CD4-positive, alpha-beta T cell treated with Interleukin-4 for 4 hours (primary cell): ENCODE measurements around the gene PRSS50.

ENCODE experiments used
- DNase-seq: peaks from one replicate; pipeline ENCODE4 v3.0.0-alpha.2; 2020

The PRSS50 gene

DNA sequence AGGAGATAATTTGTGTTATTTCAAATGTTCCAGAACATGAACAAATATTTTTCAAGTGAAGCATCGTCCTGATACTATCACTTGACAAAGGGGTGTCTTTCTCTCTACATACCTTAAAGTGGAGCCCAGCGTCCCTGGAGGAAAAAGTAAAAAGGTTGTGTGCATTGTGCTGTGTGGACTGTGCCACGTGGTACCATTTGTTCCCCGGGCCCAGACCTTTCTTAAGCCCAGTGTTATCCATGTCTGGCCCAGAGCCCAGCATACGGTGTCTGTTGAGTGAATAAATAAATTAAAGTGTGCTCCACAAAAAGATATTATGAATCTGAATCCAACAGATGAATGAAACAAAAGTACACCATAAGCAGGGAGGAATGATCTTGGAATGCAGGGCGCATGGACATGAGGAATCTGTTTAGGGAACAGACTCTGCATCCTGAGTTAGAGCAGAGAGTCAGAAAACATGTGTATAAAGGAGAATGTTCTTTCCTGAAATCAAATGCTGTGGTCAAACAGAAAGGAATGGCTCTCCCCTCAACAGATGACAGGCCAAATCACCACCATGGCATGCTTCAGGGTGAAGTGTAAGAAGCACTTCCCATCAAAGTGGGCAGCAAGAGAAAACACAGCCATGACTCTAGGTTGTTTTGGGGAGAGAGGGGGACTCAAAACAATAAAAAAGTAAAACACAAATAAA lies 8.1 kb upstream of the PRSS50 start:
- DNase-seq: no peak

DNA sequence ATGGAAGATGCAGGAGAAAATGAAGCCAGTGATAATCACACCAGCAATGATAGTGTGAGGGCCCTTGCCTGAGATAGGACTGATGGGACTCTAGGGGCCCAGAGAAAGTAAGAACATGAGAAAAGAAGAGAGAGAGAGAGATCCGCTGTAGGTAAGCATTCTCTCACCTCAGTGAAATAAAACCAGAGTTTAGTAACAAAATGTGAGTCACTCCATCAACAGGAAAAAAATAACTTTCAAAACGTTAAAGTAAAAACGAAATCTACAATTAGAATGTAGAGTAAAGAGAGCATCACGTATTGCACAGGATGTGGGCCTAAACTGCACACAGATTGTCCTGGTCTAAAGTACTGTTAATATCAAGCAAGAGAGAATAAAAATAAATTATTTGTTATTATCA lies 6.8 kb upstream of the PRSS50 start:
- no peak for DNase-seq

DNA sequence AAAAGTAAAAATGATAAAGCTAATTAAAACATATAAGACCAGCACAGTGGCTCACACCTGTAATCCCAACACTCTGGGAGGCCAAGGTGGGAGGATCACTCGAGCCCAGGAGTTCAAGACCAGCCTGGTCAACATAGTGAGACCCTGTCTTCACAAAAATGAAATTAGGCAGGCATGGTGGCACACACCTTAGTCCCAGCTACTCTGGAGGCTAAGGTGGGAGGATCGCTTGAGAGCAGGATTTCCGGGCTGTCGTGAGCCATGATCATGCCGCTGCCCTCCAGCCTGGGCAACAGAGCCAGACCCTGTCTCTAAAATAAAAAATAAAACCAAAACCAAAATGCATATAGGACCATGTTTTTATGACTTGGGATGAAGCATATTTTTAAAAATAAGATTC lies 4.8 kb upstream of the PRSS50 start:
- no peak for DNase-seq

- no peak for DNase-seq
Measured at GRCh38 chr3:46721009-46721408, 3.3 kb upstream of the PRSS50 start.

- no peak for DNase-seq
Measured at GRCh38 chr3:46719735-46720271, 2.1 kb upstream of the PRSS50 start.

DNA sequence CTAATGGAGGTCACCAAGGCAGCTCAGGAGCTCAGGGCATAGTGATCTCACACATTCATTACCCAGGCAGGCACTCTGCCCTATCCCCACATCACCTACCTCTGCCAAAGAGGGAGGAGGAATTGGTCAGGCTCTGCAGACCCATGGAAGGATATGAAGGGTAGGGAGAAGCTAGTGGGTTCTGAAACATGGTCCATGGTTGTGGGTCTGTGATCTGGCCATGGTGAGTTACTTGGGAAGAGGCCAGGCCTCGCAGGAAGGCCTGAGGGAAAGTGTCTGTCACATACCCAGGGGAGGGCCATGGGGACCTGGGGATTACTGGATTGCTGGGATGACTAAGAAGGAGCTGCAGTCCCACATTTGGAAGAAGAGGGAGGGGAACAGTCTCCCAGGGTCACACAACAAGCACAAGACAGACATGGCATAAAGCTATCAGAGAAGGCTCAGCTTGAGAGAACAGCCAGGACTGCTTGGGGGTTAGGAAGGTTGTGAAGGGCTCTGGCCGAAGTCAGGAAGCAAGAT lies 1.4 kb upstream of the PRSS50 start:
- DNase-seq: no peak

DNA sequence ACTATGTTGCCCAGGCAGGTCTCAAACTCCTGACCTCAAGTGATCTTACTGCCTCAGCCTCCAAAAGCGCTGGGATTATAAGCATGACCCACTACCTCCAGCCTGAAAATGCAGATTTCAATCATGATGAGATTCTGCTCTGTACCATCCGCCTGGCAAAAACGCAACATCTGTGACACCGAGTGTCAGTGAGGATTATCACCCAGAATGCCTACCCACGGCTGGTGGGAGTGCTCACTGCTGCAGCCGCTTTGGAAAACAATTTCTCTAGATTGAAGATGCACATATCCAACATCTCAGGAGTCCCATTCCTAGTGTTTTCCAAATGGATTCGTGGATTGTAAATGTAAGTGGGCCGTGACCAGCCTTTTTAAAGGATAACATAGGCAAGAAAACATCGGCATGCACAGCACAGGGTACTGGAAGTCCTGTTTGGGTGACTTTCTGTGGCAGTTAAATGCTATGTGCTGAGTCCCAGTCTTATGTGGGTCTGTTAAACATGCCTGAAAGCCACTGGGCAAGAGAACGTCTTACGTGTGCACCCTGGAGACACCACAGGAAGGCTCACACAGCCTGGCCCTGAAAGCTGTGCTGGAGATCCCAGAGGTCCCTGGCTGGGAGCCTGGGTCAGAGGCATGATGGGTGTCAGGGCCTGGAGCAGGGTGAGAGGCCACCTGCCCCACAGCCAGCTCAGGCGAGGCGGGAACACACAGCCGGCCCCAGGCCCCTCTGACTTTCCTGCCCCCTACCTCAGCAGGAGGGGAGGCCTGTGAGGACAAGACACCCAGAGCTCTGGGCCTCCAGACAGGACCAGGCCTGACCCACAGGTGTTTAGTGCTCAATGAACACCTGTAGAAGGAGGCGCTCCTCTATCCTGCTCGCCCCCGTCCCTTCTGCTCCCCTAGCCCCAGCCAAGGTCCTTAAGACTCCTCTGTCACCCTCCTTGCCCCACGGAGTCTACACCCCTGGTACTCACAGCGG lies 918 bp downstream of the PRSS50 start:
- no peak for DNase-seq

GRCh38 chr3:46715507-46716175 lies 2.0 kb downstream of the PRSS50 start:
- no peak for DNase-seq

- DNase-seq: no peak
Measured at GRCh38 chr3:46714728-46715506, 2.8 kb downstream of the PRSS50 start.

- DNase-seq: no peak
Measured at GRCh38 chr3:46713898-46714552, 3.6 kb downstream of the PRSS50 start.

DNA sequence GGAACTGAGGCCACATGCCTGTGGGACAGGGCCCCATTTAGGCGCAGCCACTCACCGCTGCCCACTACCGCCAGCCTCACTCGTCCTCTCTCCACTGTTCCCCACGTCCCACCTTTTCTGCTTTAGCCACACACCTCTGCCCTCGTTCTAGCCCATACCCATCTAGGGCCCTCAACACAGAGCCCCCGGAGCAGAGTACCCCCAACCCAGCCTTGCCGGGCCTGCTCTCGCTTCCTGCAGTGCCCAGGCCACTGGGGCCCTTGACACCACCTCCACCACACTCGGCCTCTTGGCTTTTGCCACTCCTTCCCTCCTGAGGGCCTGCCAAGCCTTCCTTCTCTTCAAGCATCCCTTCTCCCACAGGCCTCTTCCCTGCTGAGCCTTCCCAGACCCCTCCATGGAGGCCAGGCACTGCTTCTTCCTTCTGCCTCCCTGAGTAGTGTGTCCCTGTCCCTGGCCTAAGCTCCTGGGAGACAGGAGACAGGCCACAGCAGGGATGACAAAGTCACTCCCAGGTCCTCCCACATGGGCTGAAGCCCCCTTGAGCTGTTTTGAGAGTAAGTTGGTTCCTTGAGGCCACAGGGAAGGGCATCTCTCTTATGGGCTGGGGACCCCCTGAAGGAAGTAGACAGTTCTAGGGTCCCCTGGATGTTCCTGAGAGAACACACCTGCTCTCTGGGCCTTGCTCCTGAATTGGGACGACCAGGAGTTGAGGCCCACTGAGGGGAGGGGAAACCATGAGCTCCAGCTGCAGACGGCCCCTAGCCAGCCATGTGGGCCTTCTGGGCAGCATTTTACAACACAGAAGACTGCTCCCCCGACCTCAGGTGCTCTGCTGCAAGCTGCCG lies 4.4 kb downstream of the PRSS50 start:
- DNase-seq: no peak

- no peak for DNase-seq
Measured at GRCh38 chr3:46712191-46713049, 5.2 kb downstream of the PRSS50 start.

- DNase-seq: no peak
Measured at GRCh38 chr3:46711760-46712159, 5.9 kb downstream of the PRSS50 start.

GRCh38 chr3:46711305-46711704 lies 6.4 kb downstream of the PRSS50 start:
- no peak for DNase-seq

DNA sequence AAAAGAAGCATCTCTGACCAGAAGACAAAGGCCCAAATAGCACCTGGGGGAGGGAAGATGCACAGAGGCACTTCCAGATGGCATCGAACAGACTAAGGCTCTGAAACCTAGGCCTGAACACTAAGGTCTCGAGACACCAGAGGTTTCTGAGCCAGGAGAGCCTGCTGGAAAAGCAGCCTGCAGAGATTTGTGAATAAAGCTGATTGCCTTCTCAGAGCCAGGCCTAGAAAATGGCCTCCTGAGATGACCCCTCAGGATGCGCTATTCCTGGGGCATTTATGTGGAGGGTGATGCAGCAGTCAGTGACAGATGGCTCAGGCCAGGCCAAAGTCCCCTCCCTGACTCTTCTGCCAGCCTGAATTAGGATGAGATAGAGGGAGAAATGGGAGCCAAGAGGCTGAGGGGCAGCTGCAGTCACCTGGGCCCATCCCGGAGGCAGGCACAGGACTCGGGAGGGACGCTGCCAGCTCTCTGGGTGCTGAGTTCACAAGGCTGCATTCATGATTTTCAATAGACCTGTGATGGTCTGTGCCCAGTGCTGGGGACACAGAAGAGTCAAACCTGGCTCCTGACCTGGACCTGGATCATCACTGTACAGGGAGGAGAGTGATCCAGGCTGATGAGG lies 6.9 kb downstream of the PRSS50 start:
- DNase-seq: no peak

GRCh38 chr3:46710229-46710628 lies 7.4 kb downstream of the PRSS50 start:
- no peak for DNase-seq

- no peak for DNase-seq
Measured at GRCh38 chr3:46709721-46710120, 7.9 kb downstream of the PRSS50 start.

DNA sequence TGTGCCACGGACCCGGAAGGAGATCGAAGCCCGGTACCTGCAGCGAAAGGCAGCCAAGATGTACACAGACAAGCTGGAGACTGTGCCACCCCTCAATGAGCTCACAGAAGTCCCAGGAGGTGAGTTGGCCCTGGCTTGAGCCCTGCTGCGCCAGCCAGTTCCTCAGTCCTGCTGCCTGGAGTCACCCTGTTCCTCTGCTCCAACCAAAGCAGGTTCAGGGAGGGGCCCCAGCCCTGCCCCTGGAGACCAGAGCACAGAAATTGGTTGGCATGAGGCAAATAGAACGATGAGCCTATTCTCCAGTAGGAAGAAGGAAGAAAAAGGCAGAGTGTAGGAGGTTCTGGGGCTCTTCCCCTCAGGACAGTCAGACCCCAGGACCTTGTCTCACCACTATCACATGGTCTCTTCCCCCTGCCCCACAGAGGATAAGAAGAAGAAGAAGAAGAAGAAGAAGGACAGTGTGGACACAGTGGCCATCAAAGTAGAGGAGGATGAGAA lies 8.5 kb downstream of the PRSS50 start:
- no peak for DNase-seq
